HEK293T (cell line): ENCODE data around the gene P2RY14.

ENCODE experiments used
- HDGF ChIP-seq: fragments of 450-650 bp; IDR thresholded peaks from 2 replicates; pipeline ENCODE4 v1.6.1; 2017; ENCODE audit warnings: antibody characterized with exemption, borderline replicate concordance
- SP1 ChIP-seq: fragments of 450-650 bp; IDR thresholded peaks from 2 replicates; pipeline ENCODE4 v1.6.1; 2017

DNA sequence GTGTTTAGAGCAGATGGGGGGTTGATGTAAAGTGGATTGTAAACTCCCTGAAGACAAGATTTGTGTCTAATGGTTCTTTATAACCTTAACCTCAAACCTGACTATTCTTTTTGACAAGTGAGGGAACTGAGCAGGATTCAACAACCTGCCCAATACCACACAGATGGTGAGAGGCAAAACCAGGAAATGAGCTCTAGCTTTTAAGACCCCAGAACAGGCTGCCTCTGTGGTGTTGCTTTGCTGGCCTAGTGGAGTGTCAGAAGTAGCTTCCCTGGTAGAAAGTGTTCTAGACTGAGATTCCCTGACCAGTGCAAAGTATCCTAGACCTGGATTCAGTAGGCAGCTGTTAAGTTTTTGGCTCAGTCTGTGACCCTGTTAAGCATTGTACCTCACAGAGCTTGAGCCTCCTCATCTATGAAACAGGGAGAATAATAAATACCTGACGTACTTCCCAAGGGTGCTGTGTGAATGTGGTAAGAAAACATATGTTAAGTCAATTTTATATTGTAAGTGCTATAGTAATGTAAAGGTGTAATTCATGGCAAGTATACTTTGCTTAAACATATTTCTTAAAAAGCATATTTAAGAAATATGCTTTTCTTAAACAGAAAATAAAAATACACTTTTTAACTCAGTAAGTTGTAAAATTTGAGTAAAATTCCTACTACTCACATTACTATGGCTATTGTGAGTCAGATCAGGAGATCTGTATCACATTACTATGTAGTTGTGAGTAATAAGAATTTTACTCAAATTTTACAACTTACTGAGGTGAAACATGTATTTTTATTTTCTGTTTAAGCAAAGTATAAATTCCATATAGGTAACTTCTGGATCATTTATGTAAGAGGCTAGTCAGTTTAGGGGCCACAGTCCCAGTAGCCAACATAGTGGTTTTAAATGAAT, 29.5 kb upstream of the P2RY14 start:
- TF ChIP-seq HDGF (no peak), SP1 (no peak)
